Lower leg skin (tissue), 4 donors: ENCODE results near the gene PTCH1. TPM values are rescaled to one million over a fixed set of nuclear protein-coding genes. Genes with fewer than 3 reads are reported as not detected.

Experiments used
- DNase-seq, 2 donors: peaks; one replicate each; pipeline ENCODE4 v3.0.0-alpha.2; 2019; ENCODE audit warnings: low spot score in 2 of 2
- H3K4me3 ChIP-seq: fragments of 200-600 bp; sonication (generic); 2 replicates; pipeline ENCODE4 v1.5.1; 2017; ENCODE audit warnings: mild to moderate bottlenecking, low read depth; ENCODE audit not compliant: poor library complexity, severe bottlenecking
- POLR2A ChIP-seq, 2 donors: fragments of 450-650 bp; IDR thresholded peaks; one replicate each; pipeline ENCODE4 v1.6.1; 2016 to 2017; ENCODE audit warnings: antibody characterized with exemption in 2 of 2, mild to moderate bottlenecking in 1 of 2, moderate library complexity in 1 of 2
- WGBS, 2 donors: methylation state at CpG; one replicate each; pipeline ENCODE4 v1.1.5; 2018; 5-methylcytosine and 5-hydroxymethylcytosine counted together
- intact Hi-C: fragments of 100-400 bp; cut with DNase I; formaldehyde crosslinking; loops from one replicate; pipeline ENCODE4 v1.15.0; 2023; ENCODE audit warnings: low total_unique reads
- total RNA-seq, 4 donors: library from RNA; depleted of rRNA; stranded (reverse); fragments of >200 nt; gene quantifications; one replicate each; pipeline ENCODE4 v1.1.0, GENCODE V29; 2016
- TF ChIP-seq, protein P1 (sequence below), 3 donors: fragments of 450-650 bp; IDR thresholded peaks; one replicate each; pipeline ENCODE4 v1.5.1; 2016; ENCODE audit warnings: antibody characterized with exemption in 3 of 3, mild to moderate bottlenecking in 3 of 3, moderate library complexity in 2 of 3

Gene PTCH1
- total RNA-seq, 4 donors from 2014 or later = 16.5 to 25.6 (median 20.9) TPM

DNA sequence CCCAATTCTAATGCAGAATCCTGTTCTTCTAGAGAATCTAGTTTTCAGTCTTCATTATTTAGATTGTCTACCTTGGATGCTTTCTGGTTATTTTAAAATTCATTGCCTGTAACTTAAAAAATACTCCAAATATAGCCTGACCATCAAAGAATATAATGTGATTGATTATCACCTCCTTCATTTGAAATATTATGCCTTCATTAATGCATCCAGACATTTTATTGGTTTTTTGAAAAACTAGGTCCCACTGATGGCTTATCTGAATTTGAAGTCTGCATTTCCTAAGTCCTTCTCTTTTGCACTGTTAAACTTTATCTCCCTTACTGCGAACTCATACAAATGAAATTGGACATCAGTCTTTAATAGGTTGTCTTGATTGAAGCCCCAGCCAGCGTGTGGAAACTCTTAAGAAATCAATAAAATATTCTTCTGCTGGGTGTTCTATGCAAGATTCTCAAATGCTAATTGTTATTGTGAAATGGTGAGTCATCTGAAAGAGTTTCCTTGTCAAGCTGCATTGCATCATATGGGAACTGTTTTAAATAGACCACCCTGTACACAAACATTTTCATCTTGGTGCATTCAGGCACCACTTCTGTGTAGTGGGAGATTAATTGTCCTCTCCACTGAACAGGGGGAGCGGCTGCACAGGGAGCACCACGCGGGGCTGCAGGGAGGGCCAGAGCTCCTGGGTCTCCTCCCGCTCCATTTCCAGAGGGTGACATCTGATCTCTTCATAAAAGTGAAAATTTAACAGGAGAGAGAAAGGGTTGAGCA, 106.9 kb downstream of the PTCH1 start:
- 48 to 62% methylated on average over 6 of the region's 6 CpGs for WGBS, 2 donors
- intact Hi-C loops = no loop called here
- no peak for DNase-seq
- no peak overlapping the region for H3K4me3 ChIP-seq
- TF ChIP-seq, protein P1, sequence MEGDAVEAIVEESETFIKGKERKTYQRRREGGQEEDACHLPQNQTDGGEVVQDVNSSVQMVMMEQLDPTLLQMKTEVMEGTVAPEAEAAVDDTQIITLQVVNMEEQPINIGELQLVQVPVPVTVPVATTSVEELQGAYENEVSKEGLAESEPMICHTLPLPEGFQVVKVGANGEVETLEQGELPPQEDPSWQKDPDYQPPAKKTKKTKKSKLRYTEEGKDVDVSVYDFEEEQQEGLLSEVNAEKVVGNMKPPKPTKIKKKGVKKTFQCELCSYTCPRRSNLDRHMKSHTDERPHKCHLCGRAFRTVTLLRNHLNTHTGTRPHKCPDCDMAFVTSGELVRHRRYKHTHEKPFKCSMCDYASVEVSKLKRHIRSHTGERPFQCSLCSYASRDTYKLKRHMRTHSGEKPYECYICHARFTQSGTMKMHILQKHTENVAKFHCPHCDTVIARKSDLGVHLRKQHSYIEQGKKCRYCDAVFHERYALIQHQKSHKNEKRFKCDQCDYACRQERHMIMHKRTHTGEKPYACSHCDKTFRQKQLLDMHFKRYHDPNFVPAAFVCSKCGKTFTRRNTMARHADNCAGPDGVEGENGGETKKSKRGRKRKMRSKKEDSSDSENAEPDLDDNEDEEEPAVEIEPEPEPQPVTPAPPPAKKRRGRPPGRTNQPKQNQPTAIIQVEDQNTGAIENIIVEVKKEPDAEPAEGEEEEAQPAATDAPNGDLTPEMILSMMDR (IDR thresholded peaks at IDR 0.05) = no peak
- TF ChIP-seq POLR2A (IDR thresholded peaks at IDR 0.05) = no peak

DNA sequence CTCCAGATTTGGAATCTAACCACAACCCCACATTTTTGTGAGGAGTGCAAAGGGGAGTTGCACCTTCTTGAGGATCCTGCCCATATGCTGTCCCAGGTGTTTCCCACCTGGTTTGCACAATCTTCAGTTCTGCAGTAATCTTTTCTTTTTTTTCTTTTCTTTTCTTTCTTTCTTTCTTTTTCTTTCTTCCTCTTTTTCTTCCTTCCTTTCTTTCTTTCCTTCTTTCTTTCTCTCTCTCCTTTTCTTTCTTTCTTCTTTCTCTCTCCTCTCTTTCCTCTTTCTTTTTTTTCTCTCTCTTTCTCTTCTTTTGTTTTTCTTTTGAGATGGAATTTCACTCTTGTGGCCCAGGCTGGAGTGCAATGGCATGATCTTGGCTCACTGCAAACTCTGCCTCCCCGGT, 109.2 kb downstream of the PTCH1 start:
- WGBS, 2 donors = 84 to 96% methylated on average over 1 of the region's 1 CpG
- H3K4me3 ChIP-seq = no peak overlapping the region
- DNase-seq = no peak
- intact Hi-C loops = no loop called here
- TF ChIP-seq, protein P1 (IDR thresholded peaks at IDR 0.05) = no peak

- H3K4me3 ChIP-seq = no peak overlapping the region
- intact Hi-C loops = no loop called here
- DNase-seq = peak; percentile 38 to 90
- 33 to 37% methylated on average over 2 of the region's 2 CpGs for WGBS, 2 donors
- TF ChIP-seq, protein P1 (IDR thresholded peaks at IDR 0.05) = no peak
- no peak for TF ChIP-seq POLR2A (IDR thresholded peaks at IDR 0.05)
These were observed 110.7 kb downstream of the PTCH1 start for GRCh38 chr9:95406121-95406520.

- TF ChIP-seq, protein P1 (IDR thresholded peaks at IDR 0.05) = no peak
- no peak for TF ChIP-seq POLR2A (IDR thresholded peaks at IDR 0.05)
- H3K4me3 ChIP-seq = no peak overlapping the region
- intact Hi-C loops = no loop called here
- no peak for DNase-seq
- WGBS, 2 donors = 78 to 83% methylated on average over 4 of the region's 4 CpGs
These were observed 117.5 kb downstream of the PTCH1 start for GRCh38 chr9:95399261-95399660.

Other genes with a start within 250 kb of the PTCH1 start
- 10 to 100 TPM in 1 of 4 donors, 1 to 10 TPM in 3; 6.7 to 10.2 (median 8.1) TPM for gene FANCC, start 199.3 kb downstream of the PTCH1 start, total RNA-seq